Type B pancreatic cell (in vitro differentiated cells): ENCODE results near the gene RGS9. TPM values are rescaled to one million over a fixed set of nuclear protein-coding genes. Genes with fewer than 3 reads are reported as not detected.

Experiments used
- DNase-seq: peaks from one replicate; pipeline ENCODE4 v3.0.0; 2021; ENCODE audit warnings: mixed read lengths; ENCODE audit not compliant: unreplicated experiment; ENCODE audit errors: extremely low spot score
- H3K27ac Mint-ChIP-seq: 2 replicates; pipeline ENCODE4 v1.8.0; 2021; ENCODE audit warnings: mild to moderate bottlenecking, mixed read lengths
- H3K27me3 Mint-ChIP-seq: 2 replicates; pipeline ENCODE4 v1.8.0; 2021; ENCODE audit warnings: mixed read lengths
- H3K36me3 Mint-ChIP-seq: 2 replicates; pipeline ENCODE4 v1.8.0; 2021; ENCODE audit warnings: mixed read lengths
- H3K4me1 Mint-ChIP-seq: one replicate; pipeline ENCODE4 v1.8.0; 2021; ENCODE audit warnings: mixed read lengths; ENCODE audit not compliant: unreplicated experiment
- H3K4me3 Mint-ChIP-seq: 2 replicates; pipeline ENCODE4 v1.8.0; 2021; ENCODE audit warnings: mild to moderate bottlenecking, mixed read lengths
- H3K9me3 Mint-ChIP-seq: 2 replicates; pipeline ENCODE4 v1.8.0; 2021; ENCODE audit warnings: mixed read lengths
- total RNA-seq: library from RNA; stranded (reverse); gene quantifications from 2 replicates; pipeline ENCODE4 v1.2.1, GENCODE V29; 2021; ENCODE audit warnings: low replicate concordance
- TF ChIP-seq, protein P1 (sequence below): fragments of 200-600 bp; sonication (generic); conservative IDR thresholded peaks from 2 replicates; pipeline ENCODE4 v1.5.0; 2021; ENCODE audit warnings: antibody characterized with exemption, mild to moderate bottlenecking

RGS9 gene
- total RNA-seq, 1 donor from 2014 or later, result 5.5 TPM

DNA sequence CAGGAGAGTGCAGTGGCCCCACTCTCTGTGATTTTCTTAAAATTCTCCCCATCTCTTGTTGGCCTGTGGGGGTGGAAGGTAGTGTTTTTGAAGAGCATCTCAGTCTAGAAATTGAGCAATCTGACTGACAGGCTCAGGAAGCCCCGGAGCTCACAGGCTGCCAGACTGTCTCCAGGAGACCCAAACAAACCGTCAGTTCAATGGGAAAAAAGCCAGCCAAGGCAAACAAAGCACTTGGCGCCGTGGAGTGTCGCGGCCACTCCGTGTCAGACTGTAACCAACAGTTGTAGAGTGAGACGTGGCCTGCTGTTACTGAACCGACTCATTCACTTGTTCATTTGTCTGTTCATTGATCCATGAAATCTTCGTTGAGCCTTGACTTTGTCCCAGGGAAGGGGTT lies 33.7 kb downstream of the RGS9 start:
- TF ChIP-seq, protein P1, sequence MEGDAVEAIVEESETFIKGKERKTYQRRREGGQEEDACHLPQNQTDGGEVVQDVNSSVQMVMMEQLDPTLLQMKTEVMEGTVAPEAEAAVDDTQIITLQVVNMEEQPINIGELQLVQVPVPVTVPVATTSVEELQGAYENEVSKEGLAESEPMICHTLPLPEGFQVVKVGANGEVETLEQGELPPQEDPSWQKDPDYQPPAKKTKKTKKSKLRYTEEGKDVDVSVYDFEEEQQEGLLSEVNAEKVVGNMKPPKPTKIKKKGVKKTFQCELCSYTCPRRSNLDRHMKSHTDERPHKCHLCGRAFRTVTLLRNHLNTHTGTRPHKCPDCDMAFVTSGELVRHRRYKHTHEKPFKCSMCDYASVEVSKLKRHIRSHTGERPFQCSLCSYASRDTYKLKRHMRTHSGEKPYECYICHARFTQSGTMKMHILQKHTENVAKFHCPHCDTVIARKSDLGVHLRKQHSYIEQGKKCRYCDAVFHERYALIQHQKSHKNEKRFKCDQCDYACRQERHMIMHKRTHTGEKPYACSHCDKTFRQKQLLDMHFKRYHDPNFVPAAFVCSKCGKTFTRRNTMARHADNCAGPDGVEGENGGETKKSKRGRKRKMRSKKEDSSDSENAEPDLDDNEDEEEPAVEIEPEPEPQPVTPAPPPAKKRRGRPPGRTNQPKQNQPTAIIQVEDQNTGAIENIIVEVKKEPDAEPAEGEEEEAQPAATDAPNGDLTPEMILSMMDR, result no peak
- Mint-ChIP-seq H3K27me3 (no peaks in the 10 kb centered on the region), H3K4me1 (peaks cover 6% of the 10 kb centered on the region), H3K9me3 (no peaks in the 10 kb centered on the region), H3K36me3 (no peaks in the 10 kb centered on the region), H3K4me3 (no peak overlapping the region), H3K27ac (no peak overlapping the region)
- no peak for DNase-seq

DNA sequence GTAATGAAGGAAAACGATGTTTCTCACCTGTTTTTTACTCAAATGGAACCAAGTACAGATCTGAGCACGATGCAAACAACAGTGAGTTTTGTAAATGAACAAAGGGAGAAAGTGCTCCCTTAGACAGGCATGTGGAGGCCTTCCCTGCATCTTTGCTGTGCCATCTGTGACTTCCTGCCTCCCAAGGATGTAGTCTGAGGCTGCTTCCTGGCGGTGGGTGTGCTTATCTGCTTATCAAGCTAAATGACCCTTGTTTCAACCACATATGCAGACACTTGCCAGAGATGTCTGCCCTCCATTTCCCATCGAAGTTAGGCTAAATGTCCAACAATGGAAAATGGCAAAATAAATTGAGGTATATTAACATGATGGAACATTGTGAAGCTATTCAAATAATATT lies 34.6 kb downstream of the RGS9 start:
- Mint-ChIP-seq H3K27ac (no peak overlapping the region), H3K9me3 (no peaks in the 10 kb centered on the region), H3K27me3 (no peaks in the 10 kb centered on the region), H3K36me3 (no peaks in the 10 kb centered on the region), H3K4me1 (peaks cover 2% of the 10 kb centered on the region), H3K4me3 (no peak overlapping the region)
- DNase-seq, result no peak
- TF ChIP-seq, protein P1, result no peak

DNA sequence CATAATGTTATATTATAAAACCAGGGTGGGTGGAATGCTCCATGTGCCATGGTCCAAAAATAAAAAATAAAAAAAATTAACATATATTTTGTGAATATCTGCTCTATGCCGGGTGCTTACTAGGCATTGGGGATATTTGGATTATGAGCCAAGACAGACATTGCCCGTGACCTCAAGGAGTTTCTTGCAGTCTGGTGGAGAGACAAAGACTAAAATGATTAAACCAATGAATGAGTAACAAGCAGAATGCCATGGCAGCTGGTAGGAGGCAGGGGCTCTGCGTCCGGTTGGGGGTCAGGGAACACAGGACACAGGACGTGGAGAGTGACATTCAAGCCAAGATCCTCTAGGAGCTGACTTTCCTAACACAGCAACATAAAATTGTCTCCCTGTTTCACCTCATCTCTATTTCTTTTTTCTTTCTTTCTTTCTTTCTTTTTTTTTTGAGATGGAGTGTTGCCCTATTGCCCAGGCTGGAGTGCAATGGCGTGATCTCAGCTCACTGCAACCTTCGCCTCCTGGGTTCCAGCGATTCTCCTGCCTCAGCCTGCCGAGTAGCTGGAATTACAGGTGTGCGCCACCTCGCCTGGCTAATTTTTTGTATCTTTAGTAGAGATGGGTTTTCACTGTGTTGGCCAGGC lies 35.4 kb downstream of the RGS9 start:
- no peaks in the 10 kb centered on the region for H3K4me1 Mint-ChIP-seq
- H3K9me3 Mint-ChIP-seq, result peaks cover 4% of the 10 kb centered on the region
- TF ChIP-seq, protein P1, result no peak
- H3K36me3 Mint-ChIP-seq, result no peaks in the 10 kb centered on the region
- H3K4me3 Mint-ChIP-seq, result no peak overlapping the region
- H3K27ac Mint-ChIP-seq, result no peak overlapping the region
- H3K27me3 Mint-ChIP-seq, result no peaks in the 10 kb centered on the region
- DNase-seq, result no peak

- DNase-seq, result no peak
- Mint-ChIP-seq H3K36me3 (no peaks in the 10 kb centered on the region), H3K27me3 (no peaks in the 10 kb centered on the region), H3K27ac (no peak overlapping the region), H3K4me1 (no peaks in the 10 kb centered on the region), H3K9me3 (peaks cover 4% of the 10 kb centered on the region), H3K4me3 (no peak overlapping the region)
- TF ChIP-seq, protein P1, result no peak
Observed at GRCh38 chr17:65173284-65173793, 36.2 kb downstream of the RGS9 start.

DNA sequence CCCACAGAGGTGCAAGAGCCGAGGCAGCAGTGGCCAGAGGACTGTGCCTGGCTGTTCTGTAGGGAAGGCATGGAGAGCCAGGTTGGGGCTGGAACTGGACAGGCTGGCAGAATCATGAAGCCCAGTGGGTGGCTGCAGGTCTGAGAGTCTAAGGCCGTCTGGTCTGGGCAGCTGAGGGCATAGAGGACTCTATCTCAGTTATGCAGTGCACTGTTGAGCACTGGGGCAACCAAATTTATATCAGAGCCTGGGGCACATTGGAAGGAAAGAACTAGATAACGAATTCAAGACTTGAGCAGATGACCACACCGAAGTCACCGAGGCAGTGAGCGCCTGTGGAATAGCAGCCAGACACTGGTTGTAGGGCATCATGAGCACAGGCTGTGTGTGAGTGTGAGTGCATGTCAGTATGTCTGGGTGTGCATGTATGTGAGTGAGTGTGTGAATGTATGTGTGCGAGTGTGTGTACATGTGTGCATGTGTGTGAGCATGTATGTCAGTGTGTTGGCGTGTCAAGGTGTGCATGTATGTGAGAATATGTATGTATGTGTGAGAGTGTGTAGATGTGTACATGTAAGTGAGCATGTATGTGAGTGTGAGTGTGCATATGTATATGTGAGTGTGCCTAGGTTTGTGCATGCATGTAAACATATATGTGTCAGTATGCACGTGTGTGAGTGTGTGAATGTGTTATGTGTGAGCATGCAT lies 37.0 kb downstream of the RGS9 start:
- no peaks in the 10 kb centered on the region for H3K36me3 Mint-ChIP-seq
- H3K4me1 Mint-ChIP-seq, result peaks cover 6% of the 10 kb centered on the region
- H3K27me3 Mint-ChIP-seq, result no peaks in the 10 kb centered on the region
- no peak for DNase-seq
- no peak overlapping the region for H3K27ac Mint-ChIP-seq
- H3K4me3 Mint-ChIP-seq, result no peak overlapping the region
- TF ChIP-seq, protein P1, result no peak
- peaks cover 4% of the 10 kb centered on the region for H3K9me3 Mint-ChIP-seq
